SIG-M5 treated with dmso at 0.1 percent for 504 hours (cell line): ENCODE measurements around the gene FNIP1.
"Not testable (repeated sequence)": the region's sequence is repeated elsewhere in the genome, so short reads cannot be mapped to it uniquely, and the experiment has no call there.

Source experiments
- DNase-seq: peaks from one replicate; lab custom pipeline; 2025; ENCODE audit not compliant: unreplicated experiment; lab: John Stamatoyannopoulos, UW

FNIP1 gene

DNA sequence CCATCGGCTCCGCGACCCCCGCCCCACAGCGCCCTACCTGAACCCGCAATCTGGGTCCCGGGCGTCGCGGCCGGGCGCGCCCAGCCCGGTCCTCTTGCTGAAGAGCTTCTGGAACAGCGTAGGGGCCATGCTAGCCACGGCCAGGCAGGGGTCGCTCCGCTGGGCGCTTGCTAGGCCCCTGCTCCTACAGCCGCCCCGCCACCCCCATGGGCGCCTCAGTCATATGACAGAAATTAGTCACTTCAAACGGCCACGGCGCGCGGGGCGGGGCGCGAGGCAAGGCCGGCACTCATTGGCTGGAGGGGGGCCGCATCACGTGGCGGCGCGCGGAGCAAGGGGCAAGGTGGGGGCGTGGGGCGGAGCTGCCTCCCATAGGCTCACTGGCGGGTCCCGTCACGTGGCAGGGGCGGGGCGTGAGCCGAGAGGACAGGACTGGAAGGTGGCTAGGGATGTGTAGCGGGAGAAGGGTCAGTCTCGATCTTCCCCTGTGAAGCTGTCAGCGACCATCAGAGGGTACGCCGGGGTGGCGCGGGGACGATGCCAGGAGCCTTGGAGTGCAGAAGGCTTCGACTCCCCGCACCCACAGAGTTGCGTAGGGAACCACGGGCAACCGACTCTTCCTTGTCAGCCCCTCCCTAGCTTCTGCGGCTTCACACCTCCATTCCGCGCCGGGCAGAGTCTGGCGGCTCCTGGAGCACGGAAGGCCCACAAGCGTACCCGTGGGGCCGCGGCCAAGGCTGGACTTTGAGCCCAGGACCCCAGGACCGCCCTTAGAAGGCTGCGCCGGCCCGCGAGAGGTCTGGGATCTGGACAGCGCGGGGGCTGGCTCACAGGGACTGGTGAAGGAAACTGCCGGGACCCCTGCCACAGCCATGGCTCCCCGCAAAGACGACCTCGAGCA lies at the start of gene FNIP1:
Gene FNIP1, minus strand, starts transcription at position 225 of the 901 bp plus-strand sequence. Its CDS starts 96 bp downstream, at position 129.
- peak; percentile 96 for DNase-seq

DNA sequence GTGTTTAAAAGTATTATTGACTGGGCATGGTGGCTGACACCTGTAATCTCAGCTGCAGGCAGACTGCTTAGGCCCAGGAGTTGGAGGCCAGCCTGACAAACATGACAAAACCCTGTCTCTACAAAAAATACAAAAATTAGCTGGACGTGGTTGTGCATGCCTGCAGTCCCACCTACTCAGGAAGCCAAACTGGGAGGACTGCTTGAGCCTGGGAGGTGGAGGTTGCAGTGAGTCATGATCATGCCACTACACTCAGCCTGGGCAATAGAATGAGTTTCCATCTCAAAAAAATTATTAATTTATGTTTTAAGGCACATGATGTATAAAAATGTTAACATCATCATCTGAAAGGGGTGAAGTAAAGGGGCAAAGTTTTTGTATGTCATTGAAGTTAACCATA lies 49.7 kb upstream of the FNIP1 start:
- DNase-seq = no peak

DNA sequence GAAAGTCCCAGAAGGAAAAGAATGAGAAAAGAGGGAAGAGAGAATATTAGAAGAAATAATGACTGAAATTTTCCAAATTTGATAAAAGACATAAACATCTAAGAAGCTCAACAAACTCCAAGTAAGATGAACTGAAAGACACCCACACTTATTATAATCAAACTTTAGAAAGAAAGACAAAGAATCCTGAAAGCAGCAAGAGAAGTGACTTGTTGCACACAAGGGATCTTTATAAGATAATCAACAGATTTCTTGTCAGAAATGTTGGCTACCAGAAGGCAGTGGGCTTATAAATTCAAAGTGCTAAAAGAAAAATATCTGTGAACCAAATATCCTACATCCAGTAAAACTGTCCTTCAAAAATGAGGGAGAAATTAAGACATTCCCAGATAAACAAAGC lies 49.0 kb upstream of the FNIP1 start:
- no peak for DNase-seq

DNA sequence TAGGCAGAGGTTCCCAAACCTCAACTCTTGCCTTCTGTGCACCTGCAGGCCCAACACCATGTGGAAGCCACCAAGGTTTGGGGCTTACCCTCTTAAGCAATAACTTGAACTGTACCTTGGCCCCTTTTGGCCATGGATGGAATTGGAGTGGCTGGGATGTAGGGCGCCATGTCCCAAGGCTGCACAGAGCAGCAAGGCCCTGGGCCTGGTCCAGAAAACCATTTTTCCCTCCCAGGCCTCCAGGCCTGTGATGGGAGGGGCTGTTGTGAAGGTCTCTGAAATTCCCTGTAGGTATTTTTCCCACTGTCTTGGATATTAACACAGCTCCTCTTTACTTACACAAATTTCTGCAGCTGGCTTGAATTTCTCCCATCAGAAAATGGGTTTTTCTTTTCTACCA lies 46.2 kb upstream of the FNIP1 start:
- DNase-seq = not testable (repeated sequence)

DNA sequence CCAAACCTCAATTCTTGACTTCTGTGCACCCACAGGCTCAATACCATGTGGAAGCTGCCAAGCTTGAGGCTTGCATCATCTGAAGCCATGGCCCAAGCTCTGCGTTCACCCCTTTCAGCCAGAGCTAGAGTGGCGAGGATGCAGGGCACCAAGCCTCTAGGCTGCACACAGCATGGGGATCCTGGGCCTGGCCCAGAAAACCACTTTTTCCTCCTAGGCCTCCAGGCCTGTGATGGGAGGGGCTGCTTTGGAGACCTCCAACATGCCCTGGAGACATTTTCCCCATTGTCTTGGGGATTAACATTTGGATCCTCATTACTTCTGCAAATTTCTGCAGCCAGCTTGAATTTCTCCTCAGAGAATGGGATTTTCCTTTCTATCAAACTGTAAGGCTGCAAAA lies 35.9 kb upstream of the FNIP1 start:
- not testable (repeated sequence) for DNase-seq

DNA sequence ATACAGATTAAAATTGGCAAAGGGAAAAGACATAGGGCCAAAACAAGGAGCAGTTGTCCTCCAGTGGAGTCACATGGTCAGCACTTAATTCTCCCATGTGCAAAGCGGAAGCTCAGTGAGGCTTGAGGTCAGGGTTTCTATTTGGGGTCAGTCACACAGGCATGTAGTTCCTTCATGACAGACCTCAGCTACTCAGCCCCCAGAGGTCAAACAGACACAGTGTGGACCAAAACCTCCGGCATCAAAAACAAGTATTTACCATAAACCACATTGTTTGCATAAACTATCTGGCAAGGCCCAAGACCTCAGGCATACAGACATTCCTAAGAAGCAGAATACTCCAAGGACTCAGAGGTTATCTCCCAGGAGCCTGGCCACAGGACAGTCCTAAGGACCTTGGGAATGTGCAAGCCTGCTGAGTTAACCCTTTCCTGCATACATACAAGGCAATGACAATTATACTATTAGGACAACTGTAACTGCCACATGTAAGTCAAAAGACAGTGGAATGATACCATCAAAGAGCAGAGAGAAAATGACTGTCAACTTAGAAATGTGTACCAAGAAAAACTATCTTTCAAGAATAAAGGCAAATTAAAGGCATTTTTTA lies 28.7 kb upstream of the FNIP1 start:
- DNase-seq = no peak

DNA sequence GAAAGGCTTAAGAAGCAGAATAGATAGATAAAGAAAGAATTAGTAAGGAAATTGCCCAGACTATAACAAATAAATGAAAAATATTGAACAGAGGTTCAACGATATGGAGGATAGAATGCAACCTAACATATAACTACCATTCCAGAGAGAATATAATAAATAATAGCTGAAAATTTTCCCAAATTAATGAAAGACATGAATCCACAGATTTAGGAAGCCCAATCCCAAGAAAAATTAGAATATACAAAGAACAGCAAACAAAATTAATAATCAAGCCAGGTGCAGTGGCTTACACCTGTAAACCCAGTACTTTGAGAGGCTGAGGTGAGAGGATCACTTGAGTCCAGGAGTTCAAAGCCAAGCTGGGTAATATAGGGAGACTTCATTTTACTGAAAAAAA lies 27.8 kb upstream of the FNIP1 start:
- DNase-seq = no peak

DNA sequence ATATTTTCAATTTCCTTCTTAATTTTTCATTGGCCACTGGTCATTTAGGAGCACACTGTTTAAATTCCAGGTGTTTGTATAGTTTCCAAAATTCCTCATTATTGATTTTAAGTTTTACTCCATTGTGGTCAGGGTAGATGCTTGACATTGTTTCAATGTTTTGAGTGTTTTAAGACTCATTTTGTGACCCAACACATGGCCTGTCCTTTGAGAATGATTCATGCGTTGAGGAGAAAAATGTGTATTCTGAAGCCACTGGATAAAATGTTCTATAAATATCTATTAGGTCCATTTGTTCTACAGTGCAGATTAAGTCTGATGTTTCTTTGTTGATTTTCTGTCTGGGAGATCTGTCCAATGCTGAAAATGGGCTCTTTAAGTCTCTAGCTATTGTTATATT lies 24.4 kb upstream of the FNIP1 start:
- no peak for DNase-seq

DNA sequence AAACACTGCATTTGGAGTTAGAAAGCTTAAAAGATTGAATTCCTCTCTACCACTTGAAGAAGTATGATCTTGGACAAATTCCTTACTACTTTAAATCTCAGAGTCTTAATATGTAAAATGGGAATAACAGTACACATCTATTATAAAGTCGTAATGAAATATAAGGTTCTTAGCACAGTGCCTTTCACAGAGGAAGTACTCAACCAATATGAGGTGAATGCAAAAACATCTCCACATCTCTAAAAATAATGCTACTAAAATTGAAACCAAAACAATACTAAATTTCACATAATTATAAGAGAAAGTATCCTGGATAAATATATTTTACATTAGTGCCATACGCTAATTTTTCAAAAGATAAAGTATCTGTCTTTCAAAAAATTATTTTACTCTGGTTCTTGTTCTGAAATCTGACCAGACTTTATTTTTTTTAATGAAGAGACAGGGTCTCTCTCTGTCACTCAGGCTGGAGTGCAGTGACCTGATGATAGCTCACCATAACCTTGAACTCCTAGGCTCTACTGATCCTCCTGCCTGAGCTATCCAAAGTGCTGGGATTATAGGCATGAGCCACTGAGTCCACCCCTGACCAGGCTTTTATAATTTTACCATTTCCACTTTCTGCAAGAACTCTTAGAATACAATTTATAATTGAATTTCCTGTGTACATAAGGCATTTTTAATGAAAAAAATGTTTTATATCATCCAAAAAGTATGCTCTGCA lies 21.3 kb upstream of the FNIP1 start:
- no peak for DNase-seq

DNA sequence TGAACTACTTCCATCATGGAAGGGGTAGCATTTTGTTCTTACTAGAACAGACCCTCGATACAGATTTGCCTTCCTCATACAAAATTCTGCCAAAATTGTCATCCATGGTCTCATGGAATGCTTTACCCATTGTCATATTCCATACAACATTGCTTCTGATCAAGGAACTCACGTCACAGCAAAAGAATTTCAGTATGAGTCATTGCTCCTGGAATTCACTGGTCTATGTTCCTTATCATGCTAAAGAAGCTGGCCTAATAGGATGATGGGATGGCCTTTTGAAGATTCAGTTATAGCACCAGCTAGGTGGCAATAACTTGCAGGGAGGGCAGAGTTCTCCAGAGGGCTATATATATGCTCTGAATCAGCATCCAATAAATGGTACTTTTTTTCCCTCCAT lies 18.2 kb upstream of the FNIP1 start:
- no peak for DNase-seq

DNA sequence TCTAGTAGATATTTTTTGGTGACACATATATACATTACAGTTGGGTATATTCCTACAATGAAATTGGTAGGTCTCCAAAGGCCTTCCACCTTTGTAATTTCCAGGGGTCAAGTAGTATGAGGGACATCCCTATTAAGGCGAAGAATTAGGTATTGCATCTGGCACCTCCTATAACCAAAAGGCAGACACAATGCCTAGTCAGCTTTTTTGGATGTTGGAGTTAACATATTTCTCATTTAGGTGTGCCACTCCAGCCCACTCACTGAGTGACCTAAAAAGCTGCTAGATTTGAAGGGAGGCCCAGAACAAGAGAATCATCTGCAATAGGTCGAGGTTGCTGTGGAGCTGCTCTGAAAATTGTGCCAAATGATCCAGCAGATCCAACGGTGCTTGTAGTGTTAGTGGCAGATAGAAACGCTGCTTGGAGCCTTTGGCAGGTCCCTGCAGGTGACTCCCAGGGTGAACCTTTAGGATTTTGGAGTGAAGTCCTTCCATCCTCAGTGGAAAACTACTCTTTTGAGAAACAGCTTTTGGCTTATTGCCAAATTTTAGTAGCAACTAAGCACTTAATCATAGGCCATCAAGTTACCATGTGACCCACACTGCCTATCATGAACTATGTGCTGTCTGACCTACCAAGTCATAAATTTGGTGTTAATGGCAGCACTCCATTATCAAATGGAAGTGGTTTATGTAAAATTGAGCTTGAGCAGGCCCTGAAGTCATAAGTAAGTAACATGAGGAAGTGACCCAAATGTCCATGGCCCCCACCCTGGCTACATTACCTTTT lies 15.7 kb upstream of the FNIP1 start:
- DNase-seq = no peak

DNA sequence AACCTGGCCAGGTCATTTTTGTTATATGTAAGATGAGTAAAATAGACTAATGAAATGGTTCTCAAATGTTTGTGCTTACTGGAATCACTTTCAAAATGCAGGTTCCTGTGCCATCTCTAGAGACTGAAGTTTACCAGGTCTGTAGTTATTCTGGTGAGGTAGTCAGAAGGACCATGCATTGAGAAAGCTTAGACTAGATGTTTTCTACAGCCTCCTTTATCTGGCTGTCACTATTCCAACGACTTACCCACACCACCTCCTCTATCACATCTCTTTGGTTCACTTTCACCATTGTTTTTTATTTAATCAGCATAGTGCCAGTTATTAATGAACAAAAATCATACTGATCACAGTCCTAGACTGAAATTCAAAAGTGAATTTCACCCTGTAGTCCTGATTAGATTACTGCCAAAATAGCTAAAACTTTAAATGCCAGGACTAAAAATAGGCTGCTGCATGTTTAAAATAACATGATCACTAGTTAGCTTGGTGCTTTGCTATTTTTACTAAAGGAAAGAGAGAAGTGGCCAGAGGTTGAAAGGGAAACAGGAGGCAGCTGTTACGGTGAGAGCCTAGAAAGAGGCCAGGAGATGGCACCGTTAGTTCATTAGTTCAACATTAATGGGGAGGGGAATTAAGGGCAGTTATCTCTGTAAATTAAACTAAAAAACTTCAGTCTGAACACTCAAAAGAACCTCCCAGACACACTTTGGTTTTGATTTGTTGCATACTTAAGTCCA lies 13.9 kb upstream of the FNIP1 start:
- DNase-seq = peak; percentile 24

DNA sequence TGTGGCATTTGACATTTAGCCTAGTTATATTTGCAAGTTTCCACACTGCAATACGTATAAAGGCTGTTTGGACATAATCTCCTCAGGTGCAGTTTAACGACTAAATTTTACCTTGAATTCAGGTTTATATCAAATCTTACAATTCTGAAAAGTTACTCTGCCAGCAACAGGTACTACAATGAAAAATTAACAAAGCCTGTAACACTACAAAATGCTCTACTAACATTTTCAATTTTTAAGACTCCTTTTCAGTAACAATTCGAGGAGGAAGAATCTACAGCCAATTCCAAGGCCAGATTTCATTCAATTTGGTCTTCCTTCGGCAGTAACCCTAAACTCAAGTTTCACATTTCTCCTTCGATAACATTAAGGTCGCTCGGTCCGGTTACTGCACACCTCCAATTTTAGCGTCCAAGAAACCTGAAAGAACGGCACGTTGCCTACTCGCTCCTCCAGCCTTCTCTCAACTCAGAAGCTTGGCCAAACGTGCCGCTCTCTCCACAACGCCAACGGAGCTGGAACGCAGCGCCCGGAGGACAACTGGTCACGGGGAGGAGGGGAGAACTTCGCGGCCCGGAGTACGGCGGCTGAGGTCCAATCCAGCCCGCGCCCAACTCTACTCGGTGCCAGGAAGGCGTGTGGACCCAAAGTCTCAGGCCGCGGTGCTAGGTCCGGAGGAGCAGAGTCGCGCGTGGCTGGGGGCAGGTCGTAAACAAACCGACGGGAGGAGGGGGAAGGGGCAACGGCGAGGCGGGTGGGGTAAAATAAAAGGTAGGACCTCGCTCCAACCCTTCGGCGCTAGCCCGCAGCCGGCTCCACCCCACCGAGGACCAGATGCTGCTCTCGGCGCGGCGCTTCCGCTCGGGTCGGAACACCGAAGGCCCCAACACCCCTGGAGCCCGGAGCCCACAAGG lies 681 bp downstream of the FNIP1 start:
- peak; percentile 18 for DNase-seq

DNA sequence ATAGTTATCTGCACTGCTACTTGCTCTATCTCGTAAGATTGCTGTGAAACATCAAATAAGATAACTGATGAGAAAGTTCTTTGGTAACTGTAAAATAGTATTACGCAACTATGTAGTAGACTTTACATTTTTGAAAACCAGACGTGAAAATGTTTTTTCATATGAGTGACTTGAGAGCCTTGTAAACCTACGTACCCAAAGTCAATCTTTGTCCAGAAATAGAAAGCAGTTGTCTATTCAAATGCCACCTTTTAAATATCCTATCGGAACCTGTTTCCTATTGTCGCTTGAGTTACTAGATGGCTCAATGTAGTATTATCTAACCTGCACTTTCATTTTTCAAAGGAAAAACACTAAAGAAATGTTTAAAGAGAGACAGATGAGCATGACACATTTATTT lies 1.6 kb downstream of the FNIP1 start:
- DNase-seq = peak; percentile 47

DNA sequence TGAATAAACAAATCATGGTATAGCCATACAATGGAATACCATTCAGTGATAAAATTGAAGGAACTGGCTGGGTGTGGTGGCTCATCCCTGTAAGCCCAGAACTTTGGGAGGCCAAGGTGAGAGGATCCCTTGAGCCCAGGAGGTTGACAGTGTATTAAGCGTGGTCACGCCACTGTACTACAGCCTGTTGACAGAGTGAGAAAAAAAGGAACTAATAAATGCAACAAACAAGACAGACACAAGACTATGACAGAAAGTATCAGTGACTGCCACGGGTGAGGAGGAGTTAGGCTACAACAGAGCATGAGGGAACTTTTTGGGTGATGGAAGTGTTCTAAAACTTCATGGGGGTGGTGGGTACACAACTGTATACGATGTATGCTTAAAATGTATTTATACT lies 2.2 kb downstream of the FNIP1 start:
- DNase-seq = peak; percentile 64

DNA sequence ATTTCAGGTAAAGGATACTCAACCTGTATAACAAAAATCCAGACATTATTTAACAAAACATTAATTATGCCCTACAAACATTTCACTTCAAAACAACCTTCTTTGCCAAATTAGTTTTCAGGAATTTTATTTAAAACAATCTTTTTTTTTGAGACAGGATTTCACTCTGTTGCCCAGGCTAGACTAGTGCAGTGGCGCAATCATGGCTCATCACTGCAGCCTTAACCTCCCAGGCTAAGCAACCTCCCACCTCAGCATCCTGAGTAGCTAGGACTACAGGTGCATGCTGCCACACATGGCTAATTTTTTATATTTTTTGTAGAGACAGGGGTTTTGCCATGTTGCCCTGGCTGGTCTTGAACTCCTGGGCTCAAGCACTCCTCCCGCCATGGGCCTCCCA lies 3.9 kb downstream of the FNIP1 start:
- DNase-seq = peak; percentile 10

DNA sequence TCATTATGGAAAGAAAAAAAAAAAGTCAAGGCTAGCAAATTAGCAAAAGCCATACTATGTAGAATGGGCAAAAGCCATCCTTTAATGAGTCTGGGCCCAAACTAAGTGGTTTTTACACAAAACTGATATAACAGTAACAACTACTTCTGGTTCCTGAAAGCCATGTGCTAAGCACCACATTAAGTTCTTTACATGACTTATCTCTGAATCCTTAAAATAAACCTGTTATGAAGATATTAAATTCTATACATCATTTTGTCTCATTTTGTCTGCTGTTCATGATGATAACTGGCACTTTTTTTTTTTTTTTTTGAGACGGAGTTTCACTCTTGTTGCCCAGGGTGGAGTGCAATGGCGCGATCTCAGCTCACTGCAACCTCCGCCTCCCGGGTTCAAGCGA lies 5.0 kb downstream of the FNIP1 start:
- no peak for DNase-seq

DNA sequence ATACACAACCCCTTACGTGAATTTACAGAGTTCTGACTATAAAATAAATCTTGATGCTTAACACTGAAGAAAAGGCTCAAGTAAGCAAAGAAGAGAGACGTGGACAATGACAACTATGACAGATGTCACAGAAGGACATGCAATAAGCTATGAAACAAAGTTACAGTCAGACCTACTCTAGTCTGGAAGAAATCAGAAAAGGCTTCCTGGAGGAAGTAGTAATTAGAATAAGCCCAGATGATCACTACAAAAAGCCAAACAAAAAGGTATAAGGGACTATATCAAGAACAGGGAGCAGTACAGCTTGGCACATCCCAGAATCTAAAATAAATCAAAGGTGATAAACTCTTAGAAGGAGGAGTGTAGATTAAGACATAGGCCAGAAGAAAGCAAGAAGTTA lies 6.3 kb downstream of the FNIP1 start:
- no peak for DNase-seq

DNA sequence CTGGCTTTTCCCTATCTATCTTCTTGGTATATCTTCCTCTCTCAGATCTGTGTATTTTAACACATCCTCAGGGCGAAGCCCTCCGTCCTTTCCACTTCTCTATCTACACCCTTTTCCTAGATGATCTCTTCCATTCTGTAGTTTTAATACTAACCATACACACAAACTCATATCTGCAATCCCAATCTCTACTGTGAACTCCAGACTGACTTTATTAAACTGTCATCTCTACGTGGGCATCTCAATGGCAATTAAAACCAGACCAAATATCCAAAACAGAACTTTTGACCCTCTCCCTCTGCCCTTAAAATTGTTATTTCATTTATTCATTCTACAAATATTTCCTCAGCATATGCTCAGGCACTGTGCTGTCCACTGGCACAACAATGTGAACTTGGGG lies 7.1 kb downstream of the FNIP1 start:
- DNase-seq = no peak
